Measurements from ENCODE around the gene DCC. TPM values are rescaled to one million over a fixed set of nuclear protein-coding genes. Genes with fewer than 3 reads are reported as not detected.

Gene DCC
- polyA plus RNA-seq, 1 donor (not counting 4 experiments of a cell fraction or from before 2014, with no cell fraction given), result not detected

DNA sequence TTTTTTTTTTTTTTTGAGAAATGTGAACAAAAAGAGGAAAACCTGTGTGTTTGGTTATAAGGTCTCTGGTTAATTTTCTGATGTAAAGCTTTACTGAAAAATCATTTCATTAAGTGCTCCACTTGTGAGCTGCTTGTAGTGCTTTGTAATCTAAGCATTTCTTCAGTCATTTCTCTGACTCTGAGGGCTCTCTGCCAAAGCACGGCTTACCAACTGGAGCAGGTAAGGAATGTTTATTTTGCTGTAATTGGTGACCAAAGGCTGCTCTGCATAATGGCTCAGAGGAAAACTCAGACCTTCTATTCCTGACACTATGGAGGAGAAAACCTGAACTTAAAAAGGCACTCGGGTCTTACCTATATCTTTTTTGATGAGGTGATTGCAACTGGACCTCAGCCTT lies 1035.6 kb downstream of the DCC start:
- DNase-seq (ENCODE audit: low read depth, low spot score) (no peak), FAIRE-seq (no peak)
- H3K4me2 ChIP-seq (ENCODE audit: control insufficient read depth, extremely low read depth, insufficient read depth, low read depth, low read length), result no peak overlapping the region
- H3K4me3 ChIP-seq (ENCODE audit: control insufficient read depth in 2 of 3, extremely low read depth in 1 of 3, insufficient read depth in 2 of 3, low read depth in 1 of 3, low read length in 3 of 3), result no peak overlapping the region
- H4K20me1 ChIP-seq (ENCODE audit: control insufficient read depth, extremely low read depth, insufficient read depth, low read length), result no peaks in the 10 kb centered on the region
- no peak overlapping the region for H2AFZ ChIP-seq (ENCODE audit: control insufficient read depth, low read length)
- H3K27ac ChIP-seq (ENCODE audit: control insufficient read depth, insufficient read depth, low read length), result no peak overlapping the region
- no peak overlapping the region for H3K9ac ChIP-seq (ENCODE audit: control insufficient read depth, extremely low read depth, insufficient read depth, low read length)
- H3K9me1 ChIP-seq (ENCODE audit: control insufficient read depth, extremely low read depth, insufficient read depth, low read length), result no peaks in the 10 kb centered on the region
- no peaks in the 10 kb centered on the region for H3K9me3 ChIP-seq (ENCODE audit: control insufficient read depth, low read depth, low read length)
- no peaks in the 10 kb centered on the region for H3K27me3 ChIP-seq (ENCODE audit: control insufficient read depth, extremely low read depth, insufficient read depth, low read length)
- TF ChIP-seq EZH2 (IDR thresholded peaks at IDR 0.05; ENCODE audit: low read length) (no peak), CTCF (optimal IDR thresholded peaks at IDR 0.05 in 1 of 3, IDR thresholded peaks at IDR 0.05 in 1 of 3, conservative IDR thresholded peaks at IDR 0.05 in 1 of 3; ENCODE audit: extremely low read depth in 1 of 3, insufficient read depth in 2 of 3, low read length in 3 of 3) (no peak)
- H3K36me3 ChIP-seq (ENCODE audit: control insufficient read depth in 2 of 2, extremely low read depth in 1 of 2, insufficient read depth in 2 of 2, low read length in 2 of 2), result no peaks in the 10 kb centered on the region
- no peaks in the 10 kb centered on the region for H3K4me1 ChIP-seq (ENCODE audit: control insufficient read depth, extremely low read depth, insufficient read depth, low read length)
- dilution Hi-C loops (cut with MboI; ENCODE audit: extremely low pct_ligation_motif_present, low sequenced_read_pairs), result no loop called here
- H3K79me2 ChIP-seq (ENCODE audit: control insufficient read depth, insufficient read depth, low read length), result no peaks in the 10 kb centered on the region

DNA sequence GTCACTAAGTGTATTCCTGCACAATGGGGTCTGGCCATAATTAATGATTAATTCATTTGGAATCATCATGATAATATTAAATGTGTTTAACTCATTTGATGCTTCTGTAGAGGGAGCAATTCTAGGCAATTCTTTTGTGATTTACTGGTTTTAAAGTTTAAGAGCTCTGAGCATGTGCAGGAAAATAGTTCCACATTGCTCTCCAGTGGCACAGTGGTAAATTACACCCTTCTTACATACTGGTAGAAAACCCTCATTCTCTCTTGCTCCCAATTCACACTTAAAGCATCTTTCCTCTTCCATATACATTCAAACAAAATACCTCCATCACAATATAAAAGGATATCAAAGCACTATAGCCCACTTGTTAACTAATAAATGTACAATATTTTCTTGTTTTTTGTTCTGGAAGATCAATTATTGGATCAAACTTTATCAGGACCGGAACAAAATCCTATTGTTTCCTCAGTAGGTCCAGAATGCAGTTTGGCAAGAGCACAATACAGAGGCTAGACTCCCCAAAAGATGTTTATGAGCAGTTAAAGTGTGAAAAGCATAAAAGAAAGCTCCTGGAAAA lies 1040.2 kb downstream of the DCC start:
- DNase-seq (ENCODE audit: low read depth, low spot score) (no peak), FAIRE-seq (no peak)
- Histone ChIP-seq H3K27ac (ENCODE audit: control insufficient read depth, insufficient read depth, low read length) (no peak overlapping the region), H3K4me2 (ENCODE audit: control insufficient read depth, extremely low read depth, insufficient read depth, low read depth, low read length) (no peak overlapping the region), H3K9me1 (ENCODE audit: control insufficient read depth, extremely low read depth, insufficient read depth, low read length) (no peaks in the 10 kb centered on the region), H3K4me1 (ENCODE audit: control insufficient read depth, extremely low read depth, insufficient read depth, low read length) (no peaks in the 10 kb centered on the region), H3K9ac (ENCODE audit: control insufficient read depth, extremely low read depth, insufficient read depth, low read length) (no peak overlapping the region), H3K4me3 (ENCODE audit: control insufficient read depth in 2 of 3, extremely low read depth in 1 of 3, insufficient read depth in 2 of 3, low read depth in 1 of 3, low read length in 3 of 3) (no peak overlapping the region), H3K9me3 (ENCODE audit: control insufficient read depth, low read depth, low read length) (no peaks in the 10 kb centered on the region), H3K36me3 (ENCODE audit: control insufficient read depth in 2 of 2, extremely low read depth in 1 of 2, insufficient read depth in 2 of 2, low read length in 2 of 2) (no peaks in the 10 kb centered on the region), H2AFZ (ENCODE audit: control insufficient read depth, low read length) (no peak overlapping the region), H4K20me1 (ENCODE audit: control insufficient read depth, extremely low read depth, insufficient read depth, low read length) (no peaks in the 10 kb centered on the region), H3K27me3 (ENCODE audit: control insufficient read depth, extremely low read depth, insufficient read depth, low read length) (no peaks in the 10 kb centered on the region), H3K79me2 (ENCODE audit: control insufficient read depth, insufficient read depth, low read length) (no peaks in the 10 kb centered on the region)
- TF ChIP-seq CTCF (optimal IDR thresholded peaks at IDR 0.05 in 1 of 3, IDR thresholded peaks at IDR 0.05 in 1 of 3, conservative IDR thresholded peaks at IDR 0.05 in 1 of 3; ENCODE audit: extremely low read depth in 1 of 3, insufficient read depth in 2 of 3, low read length in 3 of 3), result no peak
- TF ChIP-seq EZH2 (IDR thresholded peaks at IDR 0.05; ENCODE audit: low read length), result no peak
- dilution Hi-C loops (cut with MboI; ENCODE audit: extremely low pct_ligation_motif_present, low sequenced_read_pairs), result no loop called here

Data from keratinocyte (primary cell).